ENCODE data around the gene CROCC.
"Not testable (repeated sequence)": the region's sequence is repeated elsewhere in the genome, so short reads cannot be mapped to it uniquely, and the experiment has no call there.

Gene CROCC

GRCh38 chr1:16916036-16916880, 5.5 kb upstream of the CROCC start:
- not testable (repeated sequence) for DNase-seq

DNA sequence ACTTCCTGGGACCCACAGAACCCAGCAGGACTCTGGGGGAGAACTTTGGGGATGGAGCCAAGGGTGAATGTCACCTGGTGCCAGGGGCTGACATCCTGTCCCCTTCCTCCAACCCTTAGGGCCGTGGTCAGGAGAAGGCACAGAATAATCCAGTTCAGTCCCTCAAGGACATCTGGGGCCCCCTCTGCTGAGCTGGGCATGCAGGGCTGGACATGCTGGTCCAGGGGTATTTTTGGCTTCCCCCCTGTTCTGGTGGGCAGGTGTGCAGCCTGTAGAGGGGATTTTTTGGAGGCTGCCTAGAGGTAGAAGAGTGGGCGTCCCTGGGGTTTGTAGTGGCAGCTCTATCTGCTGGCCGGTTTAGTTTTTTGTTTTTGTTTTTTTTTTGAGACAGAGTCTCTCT, 3.4 kb upstream of the CROCC start:
- DNase-seq = no peak

GRCh38 chr1:16918936-16919665, 2.6 kb upstream of the CROCC start:
- not testable (repeated sequence) for DNase-seq

- DNase-seq = no peak
Measured at GRCh38 chr1:16920951-16921350, 780 bp upstream of the CROCC start.

- DNase-seq = no peak
Measured at GRCh38 chr1:16922466-16922865, 735 bp downstream of the CROCC start.

- DNase-seq = no peak
Measured at GRCh38 chr1:16922885-16923431, 1.2 kb downstream of the CROCC start.

GRCh38 chr1:16924216-16924918, 2.6 kb downstream of the CROCC start:
- no peak for DNase-seq

DNA sequence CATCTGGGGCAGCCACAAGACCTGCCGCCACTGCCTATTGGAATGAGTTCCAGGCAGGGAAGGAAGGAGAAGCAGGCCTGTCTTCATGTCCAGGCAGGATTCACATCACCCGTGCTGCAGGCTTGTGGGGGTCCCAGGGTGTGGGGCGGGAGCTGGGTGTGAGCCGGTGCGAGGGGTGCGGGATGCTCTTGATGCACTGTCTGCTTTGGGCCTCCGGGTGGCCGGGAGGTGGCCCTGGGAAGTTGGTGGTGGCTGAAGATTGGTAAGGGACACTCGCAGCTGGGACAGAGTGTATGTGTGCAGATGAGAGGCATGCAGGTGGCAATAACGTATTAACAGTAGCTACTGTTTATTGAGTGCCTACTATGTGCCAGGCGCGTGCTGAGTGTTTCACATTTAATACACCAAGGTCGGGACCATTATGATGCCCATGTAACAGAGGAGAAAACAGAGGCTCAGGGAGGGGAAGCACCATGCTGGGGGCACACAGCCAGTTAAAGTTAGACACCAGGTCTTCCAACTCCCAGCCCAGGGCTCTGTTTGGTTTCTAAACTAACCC, 3.3 kb downstream of the CROCC start:
- no peak for DNase-seq

- DNase-seq = no peak
Measured at GRCh38 chr1:16925635-16926490, 4.1 kb downstream of the CROCC start.

DNA sequence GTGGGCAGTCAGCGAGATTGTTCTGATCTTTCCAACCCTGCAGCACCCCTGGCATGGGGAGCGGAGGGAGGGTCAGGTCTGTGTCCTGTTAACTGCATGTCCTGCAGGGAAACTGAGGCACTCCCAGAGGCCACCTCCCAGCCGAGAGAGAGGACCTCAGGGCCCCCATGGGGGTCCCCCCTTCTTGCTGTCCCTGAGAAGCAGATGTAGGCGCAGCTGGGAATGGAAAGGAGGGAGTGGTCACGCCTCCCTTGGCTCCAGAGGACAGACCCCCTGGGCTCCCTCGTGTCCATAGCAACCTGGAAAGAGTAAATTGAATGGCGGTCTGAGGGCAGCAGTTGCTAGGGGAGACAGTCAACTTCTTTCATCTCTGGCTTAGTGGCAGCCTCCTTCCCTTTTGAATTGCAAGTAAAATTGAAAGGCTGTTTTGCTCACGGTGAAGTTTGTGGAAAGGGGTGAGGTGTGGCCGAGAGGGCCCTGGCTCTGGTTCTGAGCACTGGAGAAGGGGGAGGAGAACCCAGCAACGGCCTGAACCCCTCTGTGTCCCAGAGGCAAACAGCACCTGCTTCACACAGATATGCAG, 4.9 kb downstream of the CROCC start:
- DNase-seq = no peak

DNA sequence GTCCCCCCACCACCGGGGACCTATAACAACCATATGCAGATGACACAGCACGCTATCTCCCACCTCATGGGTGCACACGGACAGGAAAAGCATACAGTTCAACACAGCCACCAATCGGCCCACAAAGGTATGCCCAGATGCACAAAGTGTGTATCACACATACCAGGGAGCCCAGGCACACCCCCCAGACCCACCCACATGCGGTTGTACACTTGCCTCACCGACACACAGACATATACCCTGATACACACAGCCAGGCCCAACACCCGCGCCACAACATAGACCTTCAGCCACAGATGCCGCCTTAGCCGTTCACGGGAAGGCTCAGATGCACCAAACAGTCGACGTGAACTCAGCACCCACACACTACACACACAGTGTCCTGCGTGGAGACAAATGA, 5.5 kb downstream of the CROCC start:
- DNase-seq = no peak

GRCh38 chr1:16927711-16928485, 6.2 kb downstream of the CROCC start:
- no peak for DNase-seq

- not testable (repeated sequence) for DNase-seq
Measured at GRCh38 chr1:16929146-16930041, 7.7 kb downstream of the CROCC start.

GRCh38 chr1:16931206-16931934, 9.6 kb downstream of the CROCC start:
- peak; percentile 60 for DNase-seq

- DNase-seq = not testable (repeated sequence)
Measured at GRCh38 chr1:16933945-16934344, 12.2 kb downstream of the CROCC start.

- not testable (repeated sequence) for DNase-seq
Measured at GRCh38 chr1:16936580-16936979, 14.8 kb downstream of the CROCC start.

DNA sequence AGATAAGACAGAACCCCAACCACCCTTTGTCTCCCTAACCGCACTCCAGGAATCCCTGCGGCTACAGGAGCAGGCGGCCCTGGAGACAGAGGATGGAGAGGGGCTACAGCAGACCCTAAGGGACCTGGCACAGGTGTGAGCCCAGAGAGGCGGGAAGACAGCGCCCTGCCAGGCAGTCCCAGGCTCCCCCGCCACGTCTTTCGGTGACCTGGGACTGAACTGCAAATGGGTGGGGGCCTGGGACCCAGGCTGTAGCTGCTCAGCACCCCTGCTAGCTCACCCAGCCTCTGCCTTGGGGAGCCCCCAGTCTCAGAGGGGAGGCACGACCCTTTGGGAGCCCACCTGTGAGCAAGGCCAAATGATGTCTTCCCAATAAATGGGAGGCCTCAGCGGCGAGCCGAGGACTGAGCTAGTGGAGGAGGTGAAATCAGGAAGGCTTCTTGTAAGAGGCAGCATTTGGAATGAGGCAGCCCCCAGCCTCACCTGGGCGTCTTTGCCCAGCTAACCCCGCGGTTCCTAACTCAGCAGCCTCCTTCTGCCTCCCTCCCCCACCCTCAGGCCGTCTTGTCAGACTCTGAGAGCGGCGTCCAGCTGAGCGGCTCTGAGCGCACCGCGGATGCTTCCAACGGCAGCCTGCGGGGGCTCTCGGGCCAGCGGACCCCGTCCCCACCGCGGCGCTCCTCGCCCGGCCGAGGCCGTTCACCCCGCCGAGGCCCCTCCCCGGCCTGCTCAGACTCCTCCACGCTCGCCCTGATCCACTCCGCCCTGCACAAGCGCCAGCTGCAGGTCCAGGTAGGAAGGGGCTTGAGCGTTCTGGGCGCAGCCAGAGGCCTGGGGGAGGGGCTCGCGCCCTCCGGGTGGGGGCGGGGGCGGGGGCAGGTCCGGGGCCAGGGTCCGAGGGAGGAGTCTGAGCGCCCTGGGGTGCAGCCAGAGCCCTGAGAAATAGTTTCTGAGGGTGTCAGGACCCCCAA, 16.9 kb downstream of the CROCC start:
- no peak for DNase-seq
